ENCODE data around the gene RCVRN.

Gene RCVRN

DNA sequence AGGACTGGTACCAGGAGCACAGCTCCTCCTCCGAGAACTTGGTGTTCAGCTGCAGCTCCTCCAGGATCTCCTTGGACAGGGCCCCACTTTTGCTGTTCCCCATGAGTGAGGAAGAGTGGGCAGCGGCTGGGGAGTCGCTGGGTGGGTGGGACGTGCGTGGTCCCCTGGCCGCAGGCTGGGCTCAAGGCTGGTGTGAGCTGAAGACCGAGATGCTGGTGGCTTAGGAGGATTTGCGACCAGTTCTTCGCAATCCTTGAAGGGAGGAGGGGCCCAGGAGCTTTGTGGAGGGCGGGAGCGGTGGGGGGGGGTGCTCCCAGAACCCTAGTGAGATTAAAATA is at the start of gene RCVRN:
Gene RCVRN, minus strand, starts transcription at position 194 of the 338 bp plus-strand sequence. Its CDS starts 91 bp downstream, at position 103.
- no peak for DNase-seq

DNA sequence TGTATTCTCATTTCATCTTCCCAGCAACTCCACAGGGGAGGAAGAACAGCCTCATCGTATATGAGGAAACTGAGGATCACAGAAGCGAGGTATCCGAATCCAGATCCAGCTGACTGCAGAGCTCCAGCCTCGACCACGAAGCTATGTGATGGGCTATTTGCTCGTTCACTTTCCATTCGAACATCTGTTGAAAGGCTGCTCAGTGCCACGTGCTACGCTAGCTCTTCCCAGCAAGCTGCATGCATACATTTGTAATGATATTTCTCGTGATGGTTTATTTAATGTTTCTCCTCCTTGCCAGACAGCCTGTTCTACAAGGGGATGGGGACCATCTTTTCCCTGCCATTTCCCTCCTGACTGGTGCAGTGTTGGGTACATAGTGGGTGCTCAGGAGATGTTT is 48.4 kb upstream of the RCVRN start:
- DNase-seq = no peak

DNA sequence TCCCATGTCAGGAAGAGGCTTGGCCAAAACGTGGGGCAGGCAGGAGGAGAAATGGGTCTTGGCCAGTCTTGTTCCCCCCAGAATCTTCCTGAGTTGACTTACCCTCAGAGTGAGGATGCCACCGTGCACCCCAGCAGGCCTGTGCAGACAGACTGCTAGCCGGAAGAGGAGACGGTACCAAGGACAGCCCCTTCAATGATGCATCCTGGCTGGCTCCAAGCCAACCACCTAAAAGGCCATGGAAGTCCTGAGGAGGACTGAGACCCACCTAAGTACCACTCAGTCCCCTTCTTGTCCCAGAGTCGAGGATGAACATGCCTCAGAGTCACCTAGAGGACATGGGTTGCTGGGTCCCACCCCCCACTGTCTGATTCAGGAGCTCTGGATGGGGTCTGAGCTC is 46.7 kb upstream of the RCVRN start:
- no peak for DNase-seq

DNA sequence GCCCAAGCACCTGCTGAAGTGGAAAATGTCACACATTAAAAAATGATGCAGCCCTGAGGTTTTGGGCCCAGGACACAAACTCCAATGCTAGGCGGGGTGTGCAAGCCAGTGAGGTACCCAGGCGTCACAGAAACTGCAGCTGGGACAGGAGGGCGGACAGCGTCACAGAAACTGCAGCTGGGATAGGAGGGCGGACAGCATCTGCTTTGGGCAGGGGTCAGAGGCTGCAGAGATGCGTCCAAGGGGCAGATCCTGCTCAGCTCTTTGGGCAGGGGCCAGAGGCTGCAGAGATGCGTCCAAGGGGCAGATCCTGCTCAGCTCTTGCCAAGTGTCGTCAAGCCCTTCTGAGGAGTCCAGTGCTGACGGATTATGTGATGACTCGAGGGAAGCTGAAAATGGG is 43.9 kb upstream of the RCVRN start:
- no peak for DNase-seq

DNA sequence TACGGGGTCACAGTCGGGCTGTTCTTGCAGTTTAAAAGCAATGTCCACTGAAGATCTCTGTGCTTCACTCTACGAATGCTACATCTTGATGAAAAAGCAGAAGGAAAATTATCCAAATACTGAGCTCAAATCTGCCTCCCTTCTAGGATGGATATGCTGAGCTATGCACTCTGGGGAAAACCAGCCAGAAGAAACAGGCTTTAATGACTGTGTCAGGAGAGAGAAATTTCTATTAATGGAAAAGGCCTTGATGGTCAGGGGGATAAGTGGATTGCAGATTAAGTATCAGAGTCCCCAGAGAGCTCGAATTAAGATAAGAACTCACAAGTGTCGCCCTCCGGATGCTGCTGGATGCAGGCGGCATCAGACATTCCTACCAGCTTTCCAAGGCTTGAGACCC is 39.6 kb upstream of the RCVRN start:
- DNase-seq = no peak

DNA sequence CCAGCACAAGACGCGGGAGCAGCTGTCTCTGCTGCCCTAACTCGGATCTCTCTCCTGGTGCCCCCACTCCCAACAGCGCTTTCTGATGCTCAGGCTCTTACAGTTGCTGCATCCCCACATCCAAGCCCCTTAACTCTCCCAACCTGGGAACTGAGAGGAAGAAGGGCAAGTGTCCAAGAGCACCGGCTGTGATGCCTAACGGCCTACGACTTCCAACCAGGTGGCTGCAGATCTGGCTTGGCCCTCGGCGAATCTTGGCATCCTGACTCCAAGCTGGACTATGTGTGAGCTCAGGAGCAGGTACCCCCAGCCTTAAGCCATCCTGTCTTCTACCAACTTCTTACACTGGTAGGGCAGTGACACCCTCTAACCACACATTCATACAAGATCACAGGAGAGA is 38.3 kb upstream of the RCVRN start:
- no peak for DNase-seq

DNA sequence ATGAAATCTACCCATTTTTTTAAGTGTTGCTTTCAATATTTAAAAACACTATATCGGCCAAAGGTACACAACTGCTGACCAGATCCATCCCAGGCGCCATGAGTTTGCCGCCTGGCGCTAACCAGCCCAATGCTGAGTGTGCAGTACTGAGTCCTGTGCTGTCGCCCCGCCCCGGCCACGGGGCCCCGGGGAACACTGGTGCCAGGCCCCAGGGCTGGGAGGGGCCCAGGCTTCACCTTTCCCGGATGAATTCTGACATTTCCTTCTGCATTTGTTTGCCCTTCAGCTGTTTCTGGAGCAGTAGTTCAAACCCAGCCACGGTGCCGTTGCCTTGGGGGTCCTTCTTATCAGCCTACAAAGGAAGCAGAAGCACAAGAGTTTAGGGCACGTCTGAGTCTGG is 37.8 kb upstream of the RCVRN start:
- no peak for DNase-seq

DNA sequence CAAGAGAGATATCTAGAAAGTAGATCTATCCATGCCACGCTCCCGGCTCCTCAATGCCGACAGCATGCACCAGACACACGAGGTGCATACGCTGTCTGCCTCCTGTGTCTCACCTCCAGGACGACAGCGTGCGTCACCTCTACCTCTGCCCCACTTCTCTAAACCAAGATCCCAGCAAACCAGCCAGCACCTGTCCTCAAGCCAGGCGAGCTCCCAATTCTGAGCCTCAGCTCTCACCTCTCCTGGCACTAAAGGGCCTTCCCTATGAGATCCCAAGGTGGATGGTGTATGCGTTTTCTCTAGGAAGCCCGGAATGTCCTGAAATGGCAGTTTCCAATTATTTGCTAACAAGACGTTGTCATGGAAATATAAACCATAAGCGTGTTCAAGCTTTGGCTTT is 36.2 kb upstream of the RCVRN start:
- DNase-seq = no peak

DNA sequence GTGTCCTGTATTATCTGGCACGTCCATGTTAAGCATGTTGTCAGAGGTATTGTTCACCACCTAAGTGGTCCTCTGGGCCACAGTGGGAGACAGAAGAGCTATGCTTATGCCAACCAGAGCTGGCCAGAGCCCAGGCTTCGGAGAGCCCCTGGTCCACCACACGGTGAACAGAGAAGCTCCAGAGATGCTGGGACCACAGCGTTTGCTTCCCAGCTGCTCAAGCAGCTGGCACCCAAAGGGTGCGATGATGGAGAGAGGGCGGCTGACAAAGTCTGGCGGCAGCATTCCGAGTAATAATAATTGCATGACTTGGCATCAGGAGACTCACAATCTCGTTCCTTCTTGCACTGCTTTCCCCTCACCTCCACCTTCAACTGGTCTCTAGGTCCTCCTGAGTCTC is 35.8 kb upstream of the RCVRN start:
- DNase-seq = no peak

DNA sequence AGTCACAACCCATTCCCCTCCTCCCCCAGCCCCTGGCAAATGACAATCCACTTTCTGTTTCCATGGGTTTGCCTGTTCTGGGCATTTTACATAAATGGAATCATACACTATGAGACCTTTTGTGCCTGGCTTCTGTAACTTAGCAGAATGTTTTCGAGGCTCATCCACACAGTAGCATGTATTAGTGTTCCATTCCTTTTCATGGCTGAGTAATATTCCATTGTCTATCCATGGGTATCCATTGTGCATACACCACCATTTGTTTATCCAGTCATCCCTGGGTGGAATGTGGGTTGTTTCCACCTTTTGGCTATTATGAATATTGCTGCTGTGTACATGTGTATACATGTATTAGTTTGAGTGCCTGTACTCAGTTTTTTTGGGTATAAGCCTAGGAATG is 33.7 kb upstream of the RCVRN start:
- DNase-seq = no peak

DNA sequence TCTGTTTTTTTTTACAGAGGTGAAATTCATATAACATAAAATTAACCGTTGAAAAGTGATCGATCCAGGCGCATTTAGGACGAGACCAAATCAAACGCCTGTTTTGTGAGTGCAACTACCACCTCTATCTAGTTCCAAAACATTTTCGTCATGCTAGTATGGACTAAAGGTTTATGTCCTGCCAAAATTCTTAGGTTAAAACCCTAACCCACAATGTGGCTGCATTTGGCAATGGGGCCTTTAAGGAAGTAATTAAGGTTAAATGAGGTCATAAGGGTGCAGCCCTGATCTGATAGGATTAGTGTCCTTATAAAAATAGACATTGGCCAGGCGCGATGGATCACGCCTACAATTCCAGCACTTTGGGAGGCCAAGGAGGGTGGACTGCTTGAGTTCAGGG is 32.8 kb upstream of the RCVRN start:
- no peak for DNase-seq

DNA sequence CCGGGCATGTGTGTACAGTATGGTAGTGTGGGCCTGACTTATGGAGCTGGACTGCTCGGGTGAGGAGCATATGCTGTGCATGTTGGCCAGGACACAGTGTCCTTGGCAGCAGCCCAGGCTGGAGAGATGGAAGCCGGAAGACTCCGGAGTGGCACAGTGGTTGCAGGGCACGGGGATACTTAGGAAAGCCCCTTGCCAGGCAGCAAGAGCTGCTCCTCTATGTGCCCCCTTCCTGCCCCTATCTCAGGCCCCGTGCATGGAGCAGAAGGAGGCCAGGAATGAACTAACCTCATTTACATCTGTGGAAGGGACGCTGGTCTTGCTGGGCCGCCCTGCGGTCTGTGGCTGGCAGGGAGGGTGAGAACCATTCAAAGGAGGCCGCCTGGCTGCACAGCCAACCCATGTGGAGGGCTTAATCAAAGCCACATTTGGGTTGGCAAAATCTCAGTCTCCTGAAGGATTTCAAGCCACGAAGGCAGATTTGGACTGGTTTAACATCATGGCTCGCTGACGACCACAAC is 32.2 kb upstream of the RCVRN start:
- peak; percentile 72 for DNase-seq

DNA sequence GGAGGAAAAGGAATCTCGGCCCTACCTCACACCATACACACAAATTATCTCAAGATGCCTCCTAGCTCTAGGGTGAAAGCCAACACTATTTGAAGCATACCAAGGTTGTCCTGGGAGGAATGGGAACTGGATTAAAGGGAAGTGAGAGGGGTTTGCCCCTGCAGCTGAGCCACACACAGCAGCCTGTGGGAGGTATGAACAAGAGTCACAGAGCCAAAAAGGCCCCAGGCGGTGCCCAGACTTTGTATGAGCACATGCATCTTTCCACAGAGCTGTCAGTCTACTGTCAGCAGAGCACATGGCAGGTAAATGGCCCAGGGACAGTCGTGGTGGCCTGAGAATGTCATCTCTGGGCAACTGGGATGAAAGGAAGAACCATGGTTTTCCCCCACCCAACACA is 31.0 kb upstream of the RCVRN start:
- DNase-seq = no peak

DNA sequence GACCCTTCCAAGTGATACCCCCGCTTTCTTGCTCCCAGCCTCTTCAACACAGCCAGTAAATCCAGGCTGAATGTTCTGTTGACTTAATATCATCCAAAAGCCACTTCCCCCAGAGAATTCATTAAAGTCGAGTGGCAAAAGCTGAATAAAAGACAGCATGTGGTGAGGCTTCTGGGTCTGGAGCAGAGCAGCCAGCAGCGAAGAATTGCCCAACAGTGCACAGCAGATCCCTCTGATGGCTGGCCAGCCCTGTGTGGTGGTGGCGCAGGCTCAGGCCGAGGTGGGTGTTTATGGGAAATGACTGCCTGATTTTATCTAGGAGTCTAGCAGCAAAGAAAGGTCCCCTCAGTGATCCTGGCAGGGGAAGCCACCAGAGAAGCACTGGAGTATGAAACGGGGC is 30.3 kb upstream of the RCVRN start:
- peak; percentile 18 for DNase-seq

DNA sequence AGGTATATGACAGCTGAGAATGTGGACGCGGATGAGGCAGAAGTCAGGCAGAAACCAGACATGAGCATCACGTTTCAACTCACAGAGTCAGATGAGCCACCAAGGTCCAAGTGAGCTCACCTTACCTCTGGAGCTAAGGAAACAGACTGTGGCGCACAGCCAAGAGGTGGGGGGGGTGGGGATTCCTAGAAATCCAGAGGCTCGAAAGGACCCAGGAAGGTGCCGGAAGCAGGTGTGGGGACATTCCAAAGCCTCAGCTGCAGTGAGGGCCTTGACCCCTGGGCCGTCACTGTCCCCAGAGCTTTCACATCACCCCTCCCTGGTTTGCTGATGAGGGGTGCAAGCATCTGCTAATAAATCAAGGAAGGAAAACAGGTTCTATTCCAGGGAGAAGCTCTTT is 29.3 kb upstream of the RCVRN start:
- DNase-seq = no peak

DNA sequence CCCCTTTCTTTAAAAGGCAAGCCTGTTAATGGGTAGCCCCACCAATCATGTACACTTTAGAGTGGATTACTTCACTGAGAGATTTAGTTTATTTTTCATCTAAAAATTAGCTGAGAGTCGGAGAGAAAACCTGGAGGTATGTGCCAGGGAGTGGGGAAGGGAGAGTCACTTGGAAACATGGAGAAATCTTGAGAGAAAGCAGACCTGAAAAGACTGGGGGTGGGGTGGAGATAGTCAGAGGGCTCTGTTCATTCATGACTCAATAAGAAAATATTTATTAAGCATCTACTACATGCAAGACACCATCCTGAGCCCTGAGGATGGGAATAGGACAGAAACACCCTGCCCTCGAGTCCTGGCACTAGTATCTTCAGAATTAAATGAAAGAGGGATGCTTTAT is 27.4 kb upstream of the RCVRN start:
- DNase-seq = peak; percentile 69

DNA sequence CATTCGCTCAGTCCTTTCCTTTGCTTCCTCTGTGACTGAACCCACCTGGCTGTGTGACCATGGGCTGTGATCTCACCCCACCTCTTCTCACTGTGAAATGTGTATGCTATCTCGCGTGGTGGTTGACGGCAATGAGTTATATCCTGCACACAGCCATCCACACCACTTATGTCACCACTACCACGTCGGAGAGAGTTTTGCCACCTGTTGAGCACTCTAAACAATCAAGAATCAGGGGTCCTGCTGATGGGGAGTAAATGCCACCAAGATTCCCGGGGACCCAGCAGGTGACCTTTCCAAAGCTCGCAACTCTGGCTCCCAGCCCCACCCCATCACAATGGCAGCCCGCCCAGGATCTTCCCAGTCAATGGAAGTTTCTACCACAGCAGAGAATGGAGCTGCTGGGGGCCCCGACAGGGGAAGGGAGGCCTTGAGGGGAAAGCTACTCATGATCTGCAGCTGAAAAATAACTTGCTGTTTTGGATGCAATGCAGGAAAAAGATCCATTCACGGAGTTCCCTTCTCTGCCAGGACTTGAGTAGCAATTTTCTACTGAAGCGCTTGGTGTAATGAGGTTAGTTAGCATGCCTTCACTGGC is 26.2 kb upstream of the RCVRN start:
- DNase-seq = no peak

DNA sequence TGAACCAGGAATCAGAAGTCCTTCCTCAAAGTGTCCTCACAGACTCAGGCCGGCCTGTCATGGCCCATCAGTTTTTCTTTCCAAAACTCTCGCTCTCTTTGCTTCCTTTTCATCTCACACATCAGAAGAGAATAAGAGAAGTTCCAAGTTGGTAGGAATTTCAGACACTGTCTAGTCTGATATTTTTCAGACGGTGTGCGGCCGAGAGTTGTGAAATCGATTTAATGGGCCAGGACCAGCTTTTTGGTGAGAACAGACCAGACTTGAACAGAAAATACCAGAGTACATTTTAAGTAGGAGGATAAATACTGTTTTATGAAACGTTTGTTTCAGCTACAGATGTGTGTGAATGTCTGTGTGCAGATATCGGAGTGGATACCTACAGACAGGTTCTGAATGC is 24.8 kb upstream of the RCVRN start:
- DNase-seq = no peak

DNA sequence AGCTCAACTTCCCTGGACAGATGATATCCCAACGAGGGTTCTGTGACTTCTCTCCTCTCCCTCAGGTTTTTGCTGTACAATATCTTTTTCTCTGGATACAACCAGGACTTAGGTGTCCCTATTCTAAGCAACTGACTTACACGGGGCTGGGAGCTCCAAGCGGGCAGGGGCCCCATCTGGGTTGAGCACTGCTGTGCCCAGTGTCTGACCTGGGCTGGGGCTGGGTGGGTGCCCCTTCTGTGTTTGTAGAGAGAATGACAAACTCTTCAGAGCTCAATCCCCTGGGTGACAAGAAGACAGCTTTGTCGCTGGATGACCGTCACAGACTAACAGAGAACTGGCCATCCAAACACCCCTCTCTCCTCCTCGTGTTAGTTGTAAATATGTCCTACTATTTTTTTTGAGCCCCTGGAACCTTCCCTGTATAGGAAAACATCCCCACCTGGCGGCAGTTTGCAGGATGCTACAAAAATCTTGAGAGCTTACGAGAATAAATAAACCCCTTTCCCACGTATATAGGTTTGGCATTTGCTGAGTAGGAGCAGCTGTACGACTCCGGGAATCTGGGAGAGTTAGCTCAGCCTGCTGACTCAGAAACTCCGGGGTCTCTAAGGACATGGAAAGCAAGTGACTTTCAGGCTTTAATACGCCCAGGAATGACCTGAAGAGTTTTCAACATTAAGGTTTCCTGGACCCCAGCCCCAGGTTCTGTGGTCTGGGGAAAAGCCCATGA is 23.7 kb upstream of the RCVRN start:
- DNase-seq = peak; percentile 91

DNA sequence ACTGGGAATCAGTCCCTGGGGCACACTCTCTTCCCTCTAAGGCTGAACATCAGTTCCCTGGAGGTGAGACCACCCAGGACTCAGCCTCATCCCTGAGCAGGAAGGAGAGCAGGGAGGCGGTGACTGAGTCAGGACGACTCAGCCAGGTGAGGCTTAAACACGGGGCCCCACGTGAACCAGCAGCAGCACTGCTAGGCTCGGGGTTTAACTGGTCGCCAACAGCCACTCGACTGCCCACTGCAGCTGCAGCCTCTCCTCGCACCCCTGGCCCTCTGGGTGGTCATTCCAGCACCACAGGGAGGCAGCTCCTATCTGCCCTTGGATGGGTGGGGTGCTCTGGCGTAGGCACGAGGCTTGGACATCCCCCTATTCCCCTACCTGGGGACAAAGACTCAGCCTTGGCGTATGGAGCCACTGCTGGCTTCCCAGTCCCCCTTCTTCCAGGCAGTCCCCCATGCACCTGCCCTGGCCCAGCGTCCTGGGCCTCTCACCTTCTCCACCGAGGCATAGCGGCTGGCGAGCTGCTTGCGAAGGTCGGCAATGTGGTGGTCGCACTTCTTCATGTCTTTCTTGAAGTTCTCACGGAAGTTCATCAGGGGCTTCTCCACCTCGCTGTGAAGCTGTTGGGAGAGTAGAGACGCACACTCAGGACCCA is 21.2 kb upstream of the RCVRN start:
- DNase-seq = no peak

DNA sequence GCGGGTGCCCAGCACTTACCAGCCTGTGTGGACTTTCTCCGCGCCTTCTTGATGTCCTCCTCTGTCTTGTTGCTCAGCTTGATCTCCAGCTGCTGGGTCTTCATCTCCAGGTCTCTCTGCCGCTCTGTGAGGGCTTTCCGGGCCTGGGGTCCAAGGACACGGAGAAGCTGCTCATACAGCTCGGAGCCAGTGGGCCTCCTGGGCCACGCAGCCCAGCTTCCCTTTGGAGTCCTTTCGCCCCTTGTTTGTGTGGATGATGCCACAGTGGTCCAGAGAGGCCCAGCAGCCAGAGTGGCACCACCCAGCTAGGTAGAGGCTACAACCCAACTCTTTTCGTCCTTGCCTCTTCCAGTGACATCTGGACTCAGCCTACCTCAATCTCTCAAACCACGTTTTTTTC is 20.4 kb upstream of the RCVRN start:
- no peak for DNase-seq

DNA sequence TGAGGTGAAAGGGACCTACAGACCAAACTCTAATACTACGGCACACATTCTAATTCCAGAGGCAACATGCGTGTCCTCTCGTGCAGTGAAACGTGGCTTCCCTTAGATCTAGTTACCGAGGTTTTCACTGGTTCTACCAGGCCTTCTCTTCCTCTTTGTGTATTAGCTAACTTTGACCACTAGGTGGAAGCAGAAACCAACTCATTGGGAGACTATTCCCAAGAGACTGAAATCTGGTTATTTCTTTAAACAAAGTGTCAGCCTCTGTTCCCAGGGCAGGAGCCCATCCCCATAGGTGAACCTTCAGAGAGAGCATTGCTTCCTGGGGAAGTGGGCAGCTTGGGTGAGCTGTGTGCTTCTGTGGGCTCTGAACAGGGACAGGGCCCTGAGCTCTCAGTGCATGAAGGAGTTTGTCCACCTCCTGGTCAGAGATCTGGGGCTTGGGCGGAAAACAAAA is 19.7 kb upstream of the RCVRN start:
- peak; percentile 78 for DNase-seq

DNA sequence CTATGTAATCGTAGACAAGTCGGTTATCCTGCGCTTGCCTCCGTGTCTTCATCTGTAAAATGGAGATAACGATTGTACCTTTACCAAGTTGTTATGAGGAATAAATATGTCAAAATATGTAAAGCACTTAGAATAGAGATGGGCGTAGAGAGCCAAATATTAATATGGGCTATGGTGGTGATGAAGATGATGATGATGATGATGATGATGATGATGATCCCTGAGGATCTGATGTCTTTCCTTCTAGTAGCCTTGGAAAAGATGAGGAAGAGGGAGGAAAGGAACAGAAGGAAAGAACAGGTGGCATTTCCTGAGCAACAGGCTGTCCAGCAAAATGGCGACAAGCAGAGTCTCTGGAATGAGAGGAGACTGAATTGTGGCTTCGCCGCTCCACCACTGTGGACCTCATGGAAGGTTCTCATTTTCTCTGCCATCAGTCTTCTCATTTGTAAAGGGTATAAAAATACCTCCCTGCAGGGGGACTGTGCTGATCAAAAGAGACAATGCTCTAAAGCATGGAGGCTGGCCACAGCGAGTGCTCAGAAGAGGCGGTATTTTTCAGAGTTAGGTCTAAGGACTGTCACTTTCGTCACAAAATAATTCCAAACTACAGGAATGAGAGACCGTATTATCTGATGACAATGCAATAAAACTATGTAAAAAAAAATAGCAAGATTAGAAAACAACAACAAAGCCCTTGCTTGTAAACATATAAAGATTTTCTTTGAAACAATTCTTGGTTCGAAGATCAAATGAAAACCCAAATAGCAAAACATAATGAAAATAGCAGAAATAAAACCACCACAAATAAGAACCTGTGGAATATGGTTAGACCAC is 17.2 kb upstream of the RCVRN start:
- DNase-seq = no peak
